HEK293 (cell line): ENCODE results near the gene PMM1.

Source experiments
- YY1 ChIP-seq: fragments of 450-650 bp; formaldehyde crosslinking; IDR thresholded peaks from 2 replicates; pipeline ENCODE4 v1.5.1; 2018; ENCODE audit warnings: missing biosample characterization, missing genetic modification characterization
- ZBTB48 ChIP-seq: fragments of 450-650 bp; formaldehyde crosslinking; IDR thresholded peaks from 2 replicates; pipeline ENCODE4 v1.5.1; 2016; ENCODE audit warnings: missing biosample characterization, missing genetic modification characterization
- ZNF239 ChIP-seq: fragments of 450-650 bp; formaldehyde crosslinking; IDR thresholded peaks from 2 replicates; pipeline ENCODE4 v1.5.1; 2016; ENCODE audit warnings: missing biosample characterization, missing genetic modification characterization
- ZNF266 ChIP-seq: fragments of 450-650 bp; formaldehyde crosslinking; IDR thresholded peaks from 2 replicates; pipeline ENCODE4 v1.5.1; 2016; ENCODE audit warnings: missing biosample characterization, missing genetic modification characterization, low read depth
- ZNF302 ChIP-seq: fragments of 450-650 bp; formaldehyde crosslinking; IDR thresholded peaks from 2 replicates; pipeline ENCODE4 v1.5.1; 2016; ENCODE audit warnings: missing biosample characterization, missing genetic modification characterization, low read depth
- TF ChIP-seq, protein P1 (sequence below): fragments of 450-650 bp; formaldehyde crosslinking; IDR thresholded peaks from 2 replicates; pipeline ENCODE4 v1.5.1; 2016; ENCODE audit warnings: missing biosample characterization, missing genetic modification characterization

DNA sequence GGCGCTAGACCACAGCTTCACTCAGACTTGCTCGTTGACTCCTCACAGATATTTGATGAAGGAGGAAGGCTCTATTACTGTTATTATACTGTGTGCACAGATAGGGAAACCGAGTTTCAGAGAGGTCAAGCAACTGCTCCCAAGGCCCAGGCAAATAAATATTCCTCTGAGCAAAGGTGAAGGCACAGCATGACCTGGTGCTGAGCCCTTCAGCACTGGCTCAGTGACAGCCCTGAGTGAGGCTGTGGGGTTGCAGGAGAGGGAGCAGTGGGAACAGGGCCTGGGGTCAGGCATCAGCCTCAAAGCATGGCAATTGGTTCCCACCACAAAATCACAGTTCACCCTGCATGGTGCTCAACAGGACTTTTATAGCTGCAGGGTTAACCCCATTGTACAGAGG lies 52.4 kb downstream of the PMM1 start:
- TF ChIP-seq, protein P1, sequence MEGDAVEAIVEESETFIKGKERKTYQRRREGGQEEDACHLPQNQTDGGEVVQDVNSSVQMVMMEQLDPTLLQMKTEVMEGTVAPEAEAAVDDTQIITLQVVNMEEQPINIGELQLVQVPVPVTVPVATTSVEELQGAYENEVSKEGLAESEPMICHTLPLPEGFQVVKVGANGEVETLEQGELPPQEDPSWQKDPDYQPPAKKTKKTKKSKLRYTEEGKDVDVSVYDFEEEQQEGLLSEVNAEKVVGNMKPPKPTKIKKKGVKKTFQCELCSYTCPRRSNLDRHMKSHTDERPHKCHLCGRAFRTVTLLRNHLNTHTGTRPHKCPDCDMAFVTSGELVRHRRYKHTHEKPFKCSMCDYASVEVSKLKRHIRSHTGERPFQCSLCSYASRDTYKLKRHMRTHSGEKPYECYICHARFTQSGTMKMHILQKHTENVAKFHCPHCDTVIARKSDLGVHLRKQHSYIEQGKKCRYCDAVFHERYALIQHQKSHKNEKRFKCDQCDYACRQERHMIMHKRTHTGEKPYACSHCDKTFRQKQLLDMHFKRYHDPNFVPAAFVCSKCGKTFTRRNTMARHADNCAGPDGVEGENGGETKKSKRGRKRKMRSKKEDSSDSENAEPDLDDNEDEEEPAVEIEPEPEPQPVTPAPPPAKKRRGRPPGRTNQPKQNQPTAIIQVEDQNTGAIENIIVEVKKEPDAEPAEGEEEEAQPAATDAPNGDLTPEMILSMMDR (tag by site-specific recombination): no peak
- TF ChIP-seq ZBTB48 (tag by site-specific recombination) (no peak), ZNF302 (tag by site-specific recombination) (no peak), YY1 (tag by site-specific recombination) (no peak), ZNF239 (no peak), ZNF266 (tag by site-specific recombination) (no peak)
